Heart left ventricle (tissue), 13 donors: Measurements from ENCODE around the gene LRRC37A2.
"Not testable (repeated sequence)": the region's sequence is repeated elsewhere in the genome, so short reads cannot be mapped to it uniquely, and the experiment has no call there.

Source experiments
- CTCF ChIP-seq, 12 donors: fragments of 200-600 bp; sonication (generic) in 4 of 12; IDR thresholded peaks; one replicate each; pipeline versions ENCODE4 v1.5.0 to v1.8.0; 2018 to 2022; ENCODE audit warnings: antibody characterized with exemption in 12 of 12, mild to moderate bottlenecking in 5 of 12
- POLR2A ChIP-seq, 2 donors: fragments of 450-650 bp; IDR thresholded peaks; one replicate each; pipeline ENCODE4 v1.6.1; 2017; ENCODE audit warnings: antibody characterized with exemption in 2 of 2, mild to moderate bottlenecking in 2 of 2, moderate library complexity in 2 of 2
- donor health status: ischemic (EF 13 %, LVEDD 7.1; RV severe dilation, severe dysfunction).
- donor health status: DM: no; HTN: yes; CAD: no.
- donor health status: DM: no; HTN: no; CAD: no.
- donor health status: ischemic (EF 25% LVEDD 6.9; RV normal size, moderate dysfunction).
- donor health status: ischemic (EF 25% LVEDD 5.7; RV mildly dilated, moderate dysfunction).
- donor health status: ischemic (EF 35%, LVEDD 5.7; RV mildly dilated, moderate dysfunction).
- donor health status: nonischemic (EF 11% LVEDD 7.7; RV severe dilation, severe dysfunction).
- donor health status: DM: yes; HTN: yes; CAD: no.
- donor health status: PGD.
- donor health status: ischemic (EF 29% LVEDD 5.4; RV normal size, mild dysfunction).
- donor health status: nonischemic (EF 23%, LVEDD 6.1; RV moderate dilation, normal function).

GRCh38 chr17:46566980-46567379 is 54.7 kb downstream of the LRRC37A2 start:
- not testable (repeated sequence) for TF ChIP-seq CTCF, POLR2A (IDR thresholded peaks at IDR 0.05)
